Measurements from ENCODE around the gene EIF3L.

Gene EIF3L

DNA sequence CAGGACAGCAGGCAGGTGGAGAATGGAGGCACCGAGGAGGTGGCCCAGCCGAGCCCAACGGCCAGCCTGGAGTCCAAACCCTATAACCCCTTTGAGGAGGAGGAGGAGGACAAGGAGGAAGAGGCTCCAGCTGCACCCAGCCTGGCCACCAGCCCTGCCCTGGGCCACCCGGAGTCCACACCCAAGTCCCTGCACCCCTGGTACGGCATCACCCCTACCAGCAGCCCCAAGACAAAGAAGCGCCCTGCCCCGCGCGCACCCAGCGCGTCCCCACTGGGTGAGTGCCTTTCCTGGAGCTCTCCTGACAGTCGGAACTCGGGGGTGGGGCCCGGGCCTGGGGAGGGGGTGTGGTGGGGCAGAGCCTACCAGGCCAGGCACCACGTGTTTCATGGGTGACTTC lies 76.5 kb downstream of the EIF3L start:
- Histone ChIP-seq H3K36me3 (peaks cover 14% of the 10 kb centered on the region), H3K4me1 (no peaks in the 10 kb centered on the region), H3K4me3 (ENCODE audit: low read depth, low read length) (no peak overlapping the region), H3K9me3 (no peaks in the 10 kb centered on the region), H3K27me3 (no peaks in the 10 kb centered on the region)
- TF ChIP-seq, protein P1, sequence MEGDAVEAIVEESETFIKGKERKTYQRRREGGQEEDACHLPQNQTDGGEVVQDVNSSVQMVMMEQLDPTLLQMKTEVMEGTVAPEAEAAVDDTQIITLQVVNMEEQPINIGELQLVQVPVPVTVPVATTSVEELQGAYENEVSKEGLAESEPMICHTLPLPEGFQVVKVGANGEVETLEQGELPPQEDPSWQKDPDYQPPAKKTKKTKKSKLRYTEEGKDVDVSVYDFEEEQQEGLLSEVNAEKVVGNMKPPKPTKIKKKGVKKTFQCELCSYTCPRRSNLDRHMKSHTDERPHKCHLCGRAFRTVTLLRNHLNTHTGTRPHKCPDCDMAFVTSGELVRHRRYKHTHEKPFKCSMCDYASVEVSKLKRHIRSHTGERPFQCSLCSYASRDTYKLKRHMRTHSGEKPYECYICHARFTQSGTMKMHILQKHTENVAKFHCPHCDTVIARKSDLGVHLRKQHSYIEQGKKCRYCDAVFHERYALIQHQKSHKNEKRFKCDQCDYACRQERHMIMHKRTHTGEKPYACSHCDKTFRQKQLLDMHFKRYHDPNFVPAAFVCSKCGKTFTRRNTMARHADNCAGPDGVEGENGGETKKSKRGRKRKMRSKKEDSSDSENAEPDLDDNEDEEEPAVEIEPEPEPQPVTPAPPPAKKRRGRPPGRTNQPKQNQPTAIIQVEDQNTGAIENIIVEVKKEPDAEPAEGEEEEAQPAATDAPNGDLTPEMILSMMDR (IDR thresholded peaks at IDR 0.05; ENCODE audit: low read depth, low read length): no peak
- DNase-seq: no peak

DNA sequence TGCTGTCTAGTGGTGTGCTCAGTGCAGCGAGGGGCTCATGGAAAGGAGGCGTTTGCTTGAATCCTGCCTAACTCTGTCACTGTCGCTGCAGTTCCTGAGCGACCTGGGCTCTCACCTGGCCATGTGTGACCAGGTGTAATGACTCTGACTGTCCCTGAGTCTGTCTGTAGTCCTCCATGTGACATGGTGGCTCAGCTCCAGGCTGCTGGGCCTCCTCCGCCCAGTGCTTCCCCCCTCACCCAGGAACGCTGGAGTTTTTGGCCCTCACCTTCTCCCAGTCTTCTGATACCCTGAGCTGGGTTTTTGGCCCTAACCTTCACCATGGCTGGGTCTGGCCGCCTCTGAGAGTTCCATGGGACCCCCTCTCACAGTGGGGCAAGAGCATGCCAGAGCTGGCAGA lies 77.1 kb downstream of the EIF3L start:
- TF ChIP-seq, protein P1 (IDR thresholded peaks at IDR 0.05; ENCODE audit: low read depth, low read length): no peak
- DNase-seq: no peak
- peaks cover 14% of the 10 kb centered on the region for H3K36me3 ChIP-seq
- H3K4me3 ChIP-seq (ENCODE audit: low read depth, low read length): no peak overlapping the region
- no peaks in the 10 kb centered on the region for H3K27me3 ChIP-seq
- no peaks in the 10 kb centered on the region for H3K4me1 ChIP-seq
- no peaks in the 10 kb centered on the region for H3K9me3 ChIP-seq

DNA sequence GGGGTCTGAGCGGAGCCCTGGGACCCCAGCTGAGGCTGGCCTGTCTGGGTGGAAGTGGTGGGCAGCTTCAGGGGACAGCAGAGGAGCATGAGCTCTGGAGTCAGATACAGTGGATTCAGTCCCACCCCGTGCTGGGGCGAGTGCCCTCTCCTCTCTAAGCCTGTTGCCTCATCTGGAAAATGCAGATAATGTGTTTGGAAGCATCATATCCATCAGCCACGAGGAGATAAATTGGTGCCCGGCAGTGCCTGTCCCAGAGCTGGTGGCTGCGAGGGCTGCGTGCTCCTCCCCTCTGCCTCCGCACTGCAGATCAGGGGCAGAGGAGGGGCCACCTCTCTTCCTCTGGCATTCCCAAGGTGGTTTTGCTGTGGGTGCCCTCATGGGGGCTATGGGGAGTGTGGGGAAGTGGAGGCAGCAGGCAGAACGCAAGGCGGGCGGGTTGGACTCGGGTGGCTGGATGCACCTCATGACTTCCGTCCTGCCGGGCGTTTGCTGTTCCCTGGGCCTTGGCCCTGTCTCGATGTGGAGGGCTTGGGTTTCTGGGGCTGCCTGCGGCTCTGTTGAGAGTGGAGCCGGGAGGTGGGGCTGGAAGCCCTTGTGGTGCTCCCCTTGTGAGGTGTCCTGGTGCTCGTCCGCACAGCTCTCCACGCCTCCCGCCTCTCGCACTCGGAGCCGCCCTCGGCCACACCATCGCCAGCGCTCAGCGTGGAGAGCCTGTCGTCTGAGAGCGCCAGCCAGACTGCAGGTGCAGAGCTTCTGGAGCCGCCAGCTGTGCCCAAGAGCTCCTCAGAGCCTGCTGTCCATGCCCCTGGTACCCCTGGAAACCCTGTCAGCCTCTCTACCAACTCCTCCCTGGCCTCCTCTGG lies 77.8 kb downstream of the EIF3L start:
- H3K4me1 ChIP-seq: no peaks in the 10 kb centered on the region
- DNase-seq: no peak
- H3K27me3 ChIP-seq: no peaks in the 10 kb centered on the region
- no peak overlapping the region for H3K4me3 ChIP-seq (ENCODE audit: low read depth, low read length)
- peaks cover 17% of the 10 kb centered on the region for H3K36me3 ChIP-seq
- TF ChIP-seq, protein P1 (IDR thresholded peaks at IDR 0.05; ENCODE audit: low read depth, low read length): no peak
- no peaks in the 10 kb centered on the region for H3K9me3 ChIP-seq

DNA sequence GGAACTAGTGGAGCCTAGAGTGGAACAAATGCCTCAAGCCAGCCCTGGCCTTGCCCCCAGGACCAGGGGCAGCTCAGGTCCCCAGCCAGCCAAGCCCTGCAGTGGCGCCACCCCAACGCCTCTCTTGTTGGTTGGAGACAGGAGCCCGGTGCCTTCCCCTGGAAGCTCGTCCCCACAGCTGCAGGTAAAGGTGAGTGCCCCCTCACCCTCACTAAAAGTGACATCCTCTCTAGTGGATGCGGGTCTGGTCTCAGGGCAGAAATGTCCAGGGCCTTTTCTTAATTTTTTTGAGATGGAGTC lies 78.4 kb downstream of the EIF3L start:
- H3K36me3 ChIP-seq: peaks cover 23% of the 10 kb centered on the region
- H3K27me3 ChIP-seq: no peaks in the 10 kb centered on the region
- no peaks in the 10 kb centered on the region for H3K9me3 ChIP-seq
- H3K4me3 ChIP-seq (ENCODE audit: low read depth, low read length): no peak overlapping the region
- no peaks in the 10 kb centered on the region for H3K4me1 ChIP-seq
- DNase-seq: no peak
- TF ChIP-seq, protein P1 (IDR thresholded peaks at IDR 0.05; ENCODE audit: low read depth, low read length): no peak

GRCh38 chr22:37929390-37929789 lies 80.2 kb downstream of the EIF3L start:
- DNase-seq: no peak
- H3K4me3 ChIP-seq (ENCODE audit: low read depth, low read length): no peak overlapping the region
- peaks cover 7% of the 10 kb centered on the region for H3K4me1 ChIP-seq
- H3K9me3 ChIP-seq: no peaks in the 10 kb centered on the region
- TF ChIP-seq, protein P1 (IDR thresholded peaks at IDR 0.05; ENCODE audit: low read depth, low read length): no peak
- peaks cover 23% of the 10 kb centered on the region for H3K36me3 ChIP-seq
- H3K27me3 ChIP-seq: no peaks in the 10 kb centered on the region

GRCh38 chr22:37930270-37930951 lies 81.2 kb downstream of the EIF3L start:
- peak; percentile 48 for DNase-seq
- peaks cover 21% of the 10 kb centered on the region for H3K36me3 ChIP-seq
- no peak overlapping the region for H3K4me3 ChIP-seq (ENCODE audit: low read depth, low read length)
- H3K9me3 ChIP-seq: no peaks in the 10 kb centered on the region
- no peaks in the 10 kb centered on the region for H3K27me3 ChIP-seq
- peaks cover 7% of the 10 kb centered on the region for H3K4me1 ChIP-seq
- TF ChIP-seq, protein P1 (IDR thresholded peaks at IDR 0.05; ENCODE audit: low read depth, low read length): peak; percentile 55
